Measurements from ENCODE around the gene PBX3. TPM values are rescaled to one million over a fixed set of nuclear protein-coding genes. Genes with fewer than 3 reads are reported as not detected.

PBX3 gene
- total and polyA plus RNA-seq, 10 of the 15 experiments (the other 5 are each of a cell fraction or from before 2014, with no cell fraction given) = 6.7 to 146 (median 22.2) TPM

- ATAC-seq = no peak
- ChIA-PET CTCF (interaction anchor here (1.2 to 1.3 kb wide), 2 partner anchors 68 to 112 kb away, joined by 3 to 5 read pairs; no protein-coding TSS in a partner anchor), RAD21 (ENCODE audit: unreplicated experiment) (interaction anchor here (1.4 to 2.1 kb wide), 4 partner anchors 10 to 337 kb away, joined by 4 to 6 read pairs (median 6); no protein-coding TSS in a partner anchor), SMC1A (ENCODE audit: uncharacterized antibody, unreplicated experiment) (interaction anchor here (1.0 to 2.4 kb wide), 8 partner anchors 15 to 186 kb away, joined by 3 to 11 read pairs (median 4); no protein-coding TSS in a partner anchor), POLR2A (interaction anchor here (1.8 kb wide), 1 partner anchor 10 kb away, joined by 5 read pairs; no protein-coding TSS in a partner anchor)
- Histone ChIP-seq H3K4me1 (ENCODE audit: control insufficient read depth, insufficient read depth, low read length) (peaks cover 7% of the 10 kb centered on the region), H3K36me3 (ENCODE audit: control insufficient read depth in 2 of 2, insufficient read depth in 2 of 2, low read length in 1 of 2) (no peaks in the 10 kb centered on the region), H2AFZ (ENCODE audit: control insufficient read depth, low read depth, low read length) (no peak overlapping the region), H3K4me2 (ENCODE audit: control insufficient read depth, insufficient read depth) (no peak overlapping the region), H3K27ac (ENCODE audit: control insufficient read depth, insufficient read depth) (no peak overlapping the region), H3K4me3 (no peak overlapping the region), H4K20me1 (ENCODE audit: control insufficient read depth, insufficient read depth) (no peaks in the 10 kb centered on the region), H3K9ac (ENCODE audit: control insufficient read depth, insufficient read depth, low read length) (no peak overlapping the region), H3K9me3 (replicated peaks; ENCODE audit: control insufficient read depth, insufficient read depth, low read length) (no peaks in the 10 kb centered on the region), H3K27me3 (replicated peaks in 1 of 2; ENCODE audit: control insufficient read depth in 2 of 2, insufficient read depth in 2 of 2, low read length in 1 of 2) (no peaks in the 10 kb centered on the region), H3K79me2 (ENCODE audit: control insufficient read depth, insufficient read depth, low read length) (peaks cover 24% of the 10 kb centered on the region)
- DNase-seq (ENCODE audit: low read depth, low spot score) = no peak
- TF ChIP-seq TCF3 (IDR thresholded peaks at IDR 0.05; ENCODE audit: borderline replicate concordance, insufficient read depth, low read depth, low read length) = no peak
- no peak for TF ChIP-seq PAX5 (IDR thresholded peaks at IDR 0.05; ENCODE audit: borderline replicate concordance, low read depth, low read length)
- TF ChIP-seq CEBPB (IDR thresholded peaks at IDR 0.05; ENCODE audit: borderline replicate concordance in 1 of 2, low read depth in 2 of 2, low read length in 2 of 2) = no peak
- TF ChIP-seq ZNF384 (IDR thresholded peaks at IDR 0.05; ENCODE audit: borderline replicate concordance, low read depth, low read length) = no peak
- TF ChIP-seq POU2F2 (IDR thresholded peaks at IDR 0.05; ENCODE audit: borderline replicate concordance, low read depth, low read length) = no peak
- no peak for TF ChIP-seq KDM1A (IDR thresholded peaks at IDR 0.05; ENCODE audit: borderline replicate concordance)
- 80% methylated on average over 5 of the region's 5 CpGs for WGBS (ENCODE audit: insufficient coverage, insufficient replicate concordance, low lambda C conversion rate, missing lambda C conversion rate)
- intact Hi-C loops (cut with micrococcal nuclease; ENCODE audit: unreplicated experiment) = loop anchor here (5.0 kb wide), 1 partner anchor 187 kb away; no protein-coding TSS in a partner anchor
- no peak for FAIRE-seq
- BruUV-seq (replicated peaks) = no TSS peak
- in situ Hi-C loops (cut with MboI) = no loop called here
Measured at GRCh38 chr9:125744616-125745015, 2.6 kb upstream of the PBX3 start.

DNA sequence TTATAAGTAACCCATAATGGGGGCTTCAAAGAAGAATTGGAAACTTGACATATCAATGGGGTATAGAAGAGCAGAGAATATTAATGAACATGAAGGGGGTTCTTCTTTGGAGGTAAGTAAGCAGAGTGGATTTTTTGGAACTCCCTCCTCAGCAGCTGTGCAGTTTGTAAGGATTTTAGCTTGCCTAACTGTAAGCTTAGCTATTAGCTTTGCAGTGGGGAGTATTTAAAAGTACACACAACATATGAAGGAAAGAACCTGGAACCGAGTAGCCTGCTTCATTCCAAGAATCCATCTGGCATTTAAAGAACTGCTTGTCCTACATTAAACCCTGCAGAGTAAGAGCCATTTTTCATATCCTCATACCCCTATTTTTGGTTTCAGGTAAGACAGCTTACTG, 2.2 kb upstream of the PBX3 start:
- peaks cover 28% of the 10 kb centered on the region for H3K79me2 ChIP-seq (ENCODE audit: control insufficient read depth, insufficient read depth, low read length)
- no peak for FAIRE-seq
- H3K27me3 ChIP-seq (replicated peaks in 1 of 2; ENCODE audit: control insufficient read depth in 2 of 2, insufficient read depth in 2 of 2, low read length in 1 of 2) = no peaks in the 10 kb centered on the region
- in situ Hi-C loops (cut with MboI) (no loop called here), intact Hi-C loops (cut with micrococcal nuclease; ENCODE audit: unreplicated experiment) (loop anchor here (5.0 kb wide), 1 partner anchor 188 kb away; no protein-coding TSS in a partner anchor)
- no peak overlapping the region for H3K9ac ChIP-seq (ENCODE audit: control insufficient read depth, insufficient read depth, low read length)
- H2AFZ ChIP-seq (ENCODE audit: control insufficient read depth, low read depth, low read length) = no peak overlapping the region
- no peaks in the 10 kb centered on the region for H3K36me3 ChIP-seq (ENCODE audit: control insufficient read depth in 2 of 2, insufficient read depth in 2 of 2, low read length in 1 of 2)
- no peak overlapping the region for H3K4me3 ChIP-seq
- peaks cover 7% of the 10 kb centered on the region for H3K4me1 ChIP-seq (ENCODE audit: control insufficient read depth, insufficient read depth, low read length)
- no peaks in the 10 kb centered on the region for H3K9me3 ChIP-seq (replicated peaks; ENCODE audit: control insufficient read depth, insufficient read depth, low read length)
- TF ChIP-seq CEBPB (IDR thresholded peaks at IDR 0.05; ENCODE audit: borderline replicate concordance in 1 of 2, low read depth in 2 of 2, low read length in 2 of 2) (no peak), NFYB (IDR thresholded peaks at IDR 0.05; ENCODE audit: insufficient read depth, low read depth, low read length) (no peak), GABPA (IDR thresholded peaks at IDR 0.05; ENCODE audit: low read depth) (no peak), CHD4 (IDR thresholded peaks at IDR 0.05) (no peak), NBN (IDR thresholded peaks at IDR 0.05) (no peak), SPI1 (IDR thresholded peaks at IDR 0.05; ENCODE audit: borderline replicate concordance, insufficient read depth, low read depth, low read length) (no peak), IKZF1 (conservative IDR thresholded peaks at IDR 0.05) (no peak), STAT1 (conservative IDR thresholded peaks at IDR 0.05) (no peak), YBX1 (IDR thresholded peaks at IDR 0.05) (no peak), RAD51 (IDR thresholded peaks at IDR 0.05) (no peak), SMC3 (IDR thresholded peaks at IDR 0.05; ENCODE audit: borderline replicate concordance, low read length) (no peak), KAT2A (conservative IDR thresholded peaks at IDR 0.05; ENCODE audit: control insufficient read depth, low read depth, low read length) (no peak)
- no peak for DNase-seq (ENCODE audit: low read depth, low spot score)
- SMC1A ChIA-PET (ENCODE audit: uncharacterized antibody, unreplicated experiment) = interaction anchor here (0.9 to 2.4 kb wide), 14 partner anchors 9 to 186 kb away, joined by 3 to 11 read pairs (median 4); no protein-coding TSS in a partner anchor
- RAD21 ChIA-PET (ENCODE audit: unreplicated experiment) = interaction anchor here (1.1 to 2.1 kb wide), 9 partner anchors 9 to 337 kb away, joined by 3 to 9 read pairs (median 6); no protein-coding TSS in a partner anchor
- CTCF ChIA-PET = interaction anchor here (1.1 to 1.3 kb wide), 4 partner anchors 42 to 112 kb away, joined by 3 to 5 read pairs (median 4); no protein-coding TSS in a partner anchor
- H4K20me1 ChIP-seq (ENCODE audit: control insufficient read depth, insufficient read depth) = no peaks in the 10 kb centered on the region
- POLR2A ChIA-PET = interaction anchor here (1.1 to 1.8 kb wide), 6 partner anchors 9 to 164 kb away, joined by 3 to 5 read pairs (median 4); partner anchors contain the start of gene MAPKAP1
- no peak overlapping the region for H3K27ac ChIP-seq (ENCODE audit: control insufficient read depth, insufficient read depth)
- BruUV-seq (replicated peaks) = no TSS peak
- ATAC-seq = no peak
- WGBS (ENCODE audit: insufficient coverage, insufficient replicate concordance, low lambda C conversion rate, missing lambda C conversion rate) = 53% methylated on average over 1 of the region's 1 CpG
- no peak overlapping the region for H3K4me2 ChIP-seq (ENCODE audit: control insufficient read depth, insufficient read depth)
